GM21786 (cell line): Measurements from ENCODE around the gene PLAA.

Source experiments
- ATAC-seq: cut with Tn5 transposase; IDR thresholded peaks from one replicate; pipeline ENCODE4 v1.9.1; 2021; ENCODE audit not compliant: unreplicated experiment

The PLAA gene

GRCh38 chr9:26946753-26947727 is at the start of gene PLAA:
Gene PLAA, minus strand, starts transcription at chr9:26947242. Its CDS starts 197 bp downstream, at chr9:26947045.
- ATAC-seq = peak; percentile 99

- ATAC-seq = no peak
Observed at GRCh38 chr9:26995810-26996209, 48.8 kb upstream of the PLAA start.

- peak; percentile 93 for ATAC-seq
Observed at GRCh38 chr9:26983340-26983739, 36.3 kb upstream of the PLAA start.

GRCh38 chr9:26975728-26976707 is 29.0 kb upstream of the PLAA start:
- no peak for ATAC-seq

- ATAC-seq = no peak
Observed at GRCh38 chr9:26974927-26975326, 27.9 kb upstream of the PLAA start.

GRCh38 chr9:26973989-26974388 is 26.9 kb upstream of the PLAA start:
- ATAC-seq = no peak

GRCh38 chr9:26971721-26972120 is 24.7 kb upstream of the PLAA start:
- no peak for ATAC-seq

GRCh38 chr9:26956860-26957233 is 9.8 kb upstream of the PLAA start:
- ATAC-seq = no peak

- peak; percentile 94 for ATAC-seq
Observed at GRCh38 chr9:26955921-26956859, 9.1 kb upstream of the PLAA start, which contains the start of gene IFT74. Gene IFT74, plus strand, starts transcription at chr9:26956412. Its CDS starts 5,556 bp downstream, at chr9:26961968.

- ATAC-seq = peak; percentile 35
Observed at GRCh38 chr9:26955222-26955903, 8.3 kb upstream of the PLAA start.

- ATAC-seq = peak; percentile 37
Observed at GRCh38 chr9:26954050-26954508, 7.0 kb upstream of the PLAA start.

GRCh38 chr9:26951794-26952193 is 4.8 kb upstream of the PLAA start:
- ATAC-seq = no peak

- ATAC-seq = no peak
Observed at GRCh38 chr9:26950521-26950920, 3.5 kb upstream of the PLAA start.

- ATAC-seq = no peak
Observed at GRCh38 chr9:26949637-26950069, 2.6 kb upstream of the PLAA start.

GRCh38 chr9:26947736-26948135 is 694 bp upstream of the PLAA start:
- no peak for ATAC-seq

GRCh38 chr9:26945591-26945990 is 1.5 kb downstream of the PLAA start:
- no peak for ATAC-seq

GRCh38 chr9:26940779-26941178 is 6.3 kb downstream of the PLAA start:
- no peak for ATAC-seq

- ATAC-seq = no peak
Observed at GRCh38 chr9:26939955-26940711, 6.9 kb downstream of the PLAA start.
